PC-9 (cell line): ENCODE data around the gene SLC35F3.

Experiments used
- CTCF ChIP-seq: fragments of 200-600 bp; sonication (generic); conservative IDR thresholded peaks from 2 replicates; pipeline ENCODE4 v1.6.1; 2017; ENCODE audit warnings: mixed run types, antibody characterized with exemption, mild to moderate bottlenecking, moderate library complexity
- EZH2 ChIP-seq: fragments of 200-600 bp; sonication (generic); IDR thresholded peaks from 2 replicates; pipeline ENCODE4 v1.8.0; 2017; ENCODE audit warnings: antibody characterized with exemption, low read depth

- no peak for TF ChIP-seq EZH2
- TF ChIP-seq CTCF = no peak
Measured at GRCh38 chr1:233959971-233960370, 55.5 kb downstream of the SLC35F3 start.
